ENCODE results near the gene RALGPS1. TPM values are rescaled to one million over a fixed set of nuclear protein-coding genes. Genes with fewer than 3 reads are reported as not detected.

Gene RALGPS1
- total RNA-seq, 1 experiment from 2014 or later, result 28.5 TPM

DNA sequence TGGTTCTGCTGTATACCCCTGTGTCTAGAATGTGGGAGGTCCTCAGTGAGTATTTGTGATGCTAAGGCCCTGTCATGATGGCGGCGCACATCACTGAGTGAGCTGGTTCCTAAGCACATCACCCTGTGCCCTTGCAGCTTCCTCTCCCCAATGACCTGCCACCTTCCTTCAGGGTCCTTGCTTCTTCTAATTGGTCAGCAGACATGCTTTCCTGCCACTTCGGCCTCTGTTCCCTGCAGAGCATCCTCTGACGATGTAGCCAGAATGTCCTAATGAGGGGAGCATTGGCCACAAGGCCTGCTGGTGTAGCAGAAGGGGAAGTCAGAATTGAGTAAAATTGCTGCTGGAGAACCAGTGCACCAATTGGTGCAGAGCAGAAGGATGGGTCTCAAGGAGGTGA, 238.9 kb downstream of the RALGPS1 start:
- no peaks in the 10 kb centered on the region for H3K36me3 Mint-ChIP-seq
- H3K4me3 Mint-ChIP-seq, result no peak overlapping the region
- ATAC-seq, result no peak
- no peaks in the 10 kb centered on the region for H3K9me3 Mint-ChIP-seq
- no peaks in the 10 kb centered on the region for H3K27me3 Mint-ChIP-seq (ENCODE audit: low read depth)
- no peak for TF ChIP-seq GTF2I (CRISPR knock-in tag; conservative IDR thresholded peaks at IDR 0.05)
- TF ChIP-seq ZNF232 (CRISPR knock-in tag; IDR thresholded peaks at IDR 0.05), result no peak
- no peak for TF ChIP-seq RELA (CRISPR knock-in tag; IDR thresholded peaks at IDR 0.05; ENCODE audit: borderline replicate concordance)
- TF ChIP-seq MLX (CRISPR knock-in tag; IDR thresholded peaks at IDR 0.05), result no peak
- TF ChIP-seq ZBTB21 (CRISPR knock-in tag; IDR thresholded peaks at IDR 0.05; ENCODE audit: borderline replicate concordance), result no peak
- ChIA-PET POLR2A (no interaction called here), CTCF (no interaction called here)
- DNase-seq (ENCODE audit: low spot score), result no peak
- no peaks in the 10 kb centered on the region for H3K4me1 Mint-ChIP-seq
- 0 out of 2 replicates have a peak overlapping the region, but pooled peaks have one; percentile 54 for H3K27ac Mint-ChIP-seq

GRCh38 chr9:127154003-127154389, 239.4 kb downstream of the RALGPS1 start:
- no peaks in the 10 kb centered on the region for H3K9me3 Mint-ChIP-seq
- no peaks in the 10 kb centered on the region for H3K27me3 Mint-ChIP-seq (ENCODE audit: low read depth)
- ChIA-PET POLR2A (no interaction called here), CTCF (interaction anchor here (0.6 to 1.5 kb wide), 2 partner anchors 214 to 524 kb away, joined by 5 read pairs; no protein-coding TSS in a partner anchor)
- DNase-seq (ENCODE audit: low spot score), result no peak
- no peak overlapping the region for H3K27ac Mint-ChIP-seq
- H3K4me3 Mint-ChIP-seq, result no peak overlapping the region
- H3K36me3 Mint-ChIP-seq, result no peaks in the 10 kb centered on the region
- peaks cover 1% of the 10 kb centered on the region; the same call in 1 of the 2 replicates for H3K4me1 Mint-ChIP-seq
- TF ChIP-seq HMGA2 (CRISPR knock-in tag; IDR thresholded peaks at IDR 0.05) (no peak), ARID4B (CRISPR knock-in tag; IDR thresholded peaks at IDR 0.05; ENCODE audit: borderline replicate concordance) (no peak), ESRRA (CRISPR knock-in tag; IDR thresholded peaks at IDR 0.05; ENCODE audit: borderline replicate concordance) (no peak), NR2C2 (CRISPR knock-in tag; IDR thresholded peaks at IDR 0.05) (no peak), NFYB (CRISPR knock-in tag; conservative IDR thresholded peaks at IDR 0.05; ENCODE audit: low read depth) (no peak), TP53 (CRISPR knock-in tag; IDR thresholded peaks at IDR 0.05) (no peak), ZMAT4 (CRISPR knock-in tag; IDR thresholded peaks at IDR 0.05) (no peak)
- TF ChIP-seq, protein P1, sequence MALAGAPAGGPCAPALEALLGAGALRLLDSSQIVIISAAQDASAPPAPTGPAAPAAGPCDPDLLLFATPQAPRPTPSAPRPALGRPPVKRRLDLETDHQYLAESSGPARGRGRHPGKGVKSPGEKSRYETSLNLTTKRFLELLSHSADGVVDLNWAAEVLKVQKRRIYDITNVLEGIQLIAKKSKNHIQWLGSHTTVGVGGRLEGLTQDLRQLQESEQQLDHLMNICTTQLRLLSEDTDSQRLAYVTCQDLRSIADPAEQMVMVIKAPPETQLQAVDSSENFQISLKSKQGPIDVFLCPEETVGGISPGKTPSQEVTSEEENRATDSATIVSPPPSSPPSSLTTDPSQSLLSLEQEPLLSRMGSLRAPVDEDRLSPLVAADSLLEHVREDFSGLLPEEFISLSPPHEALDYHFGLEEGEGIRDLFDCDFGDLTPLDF (CRISPR knock-in tag; IDR thresholded peaks at IDR 0.05), result no peak
- TF ChIP-seq, protein P2, sequence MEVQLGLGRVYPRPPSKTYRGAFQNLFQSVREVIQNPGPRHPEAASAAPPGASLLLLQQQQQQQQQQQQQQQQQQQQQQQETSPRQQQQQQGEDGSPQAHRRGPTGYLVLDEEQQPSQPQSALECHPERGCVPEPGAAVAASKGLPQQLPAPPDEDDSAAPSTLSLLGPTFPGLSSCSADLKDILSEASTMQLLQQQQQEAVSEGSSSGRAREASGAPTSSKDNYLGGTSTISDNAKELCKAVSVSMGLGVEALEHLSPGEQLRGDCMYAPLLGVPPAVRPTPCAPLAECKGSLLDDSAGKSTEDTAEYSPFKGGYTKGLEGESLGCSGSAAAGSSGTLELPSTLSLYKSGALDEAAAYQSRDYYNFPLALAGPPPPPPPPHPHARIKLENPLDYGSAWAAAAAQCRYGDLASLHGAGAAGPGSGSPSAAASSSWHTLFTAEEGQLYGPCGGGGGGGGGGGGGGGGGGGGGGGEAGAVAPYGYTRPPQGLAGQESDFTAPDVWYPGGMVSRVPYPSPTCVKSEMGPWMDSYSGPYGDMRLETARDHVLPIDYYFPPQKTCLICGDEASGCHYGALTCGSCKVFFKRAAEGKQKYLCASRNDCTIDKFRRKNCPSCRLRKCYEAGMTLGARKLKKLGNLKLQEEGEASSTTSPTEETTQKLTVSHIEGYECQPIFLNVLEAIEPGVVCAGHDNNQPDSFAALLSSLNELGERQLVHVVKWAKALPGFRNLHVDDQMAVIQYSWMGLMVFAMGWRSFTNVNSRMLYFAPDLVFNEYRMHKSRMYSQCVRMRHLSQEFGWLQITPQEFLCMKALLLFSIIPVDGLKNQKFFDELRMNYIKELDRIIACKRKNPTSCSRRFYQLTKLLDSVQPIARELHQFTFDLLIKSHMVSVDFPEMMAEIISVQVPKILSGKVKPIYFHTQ (CRISPR knock-in tag; IDR thresholded peaks at IDR 0.05), result no peak
- TF ChIP-seq, protein P3, sequence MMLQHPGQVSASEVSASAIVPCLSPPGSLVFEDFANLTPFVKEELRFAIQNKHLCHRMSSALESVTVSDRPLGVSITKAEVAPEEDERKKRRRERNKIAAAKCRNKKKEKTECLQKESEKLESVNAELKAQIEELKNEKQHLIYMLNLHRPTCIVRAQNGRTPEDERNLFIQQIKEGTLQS (CRISPR knock-in tag; conservative IDR thresholded peaks at IDR 0.05), result no peak
- TF ChIP-seq, protein P4, sequence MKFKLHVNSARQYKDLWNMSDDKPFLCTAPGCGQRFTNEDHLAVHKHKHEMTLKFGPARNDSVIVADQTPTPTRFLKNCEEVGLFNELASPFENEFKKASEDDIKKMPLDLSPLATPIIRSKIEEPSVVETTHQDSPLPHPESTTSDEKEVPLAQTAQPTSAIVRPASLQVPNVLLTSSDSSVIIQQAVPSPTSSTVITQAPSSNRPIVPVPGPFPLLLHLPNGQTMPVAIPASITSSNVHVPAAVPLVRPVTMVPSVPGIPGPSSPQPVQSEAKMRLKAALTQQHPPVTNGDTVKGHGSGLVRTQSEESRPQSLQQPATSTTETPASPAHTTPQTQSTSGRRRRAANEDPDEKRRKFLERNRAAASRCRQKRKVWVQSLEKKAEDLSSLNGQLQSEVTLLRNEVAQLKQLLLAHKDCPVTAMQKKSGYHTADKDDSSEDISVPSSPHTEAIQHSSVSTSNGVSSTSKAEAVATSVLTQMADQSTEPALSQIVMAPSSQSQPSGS (CRISPR knock-in tag; IDR thresholded peaks at IDR 0.05; ENCODE audit: borderline replicate concordance, low read depth), result no peak
- TF ChIP-seq, protein P5, sequence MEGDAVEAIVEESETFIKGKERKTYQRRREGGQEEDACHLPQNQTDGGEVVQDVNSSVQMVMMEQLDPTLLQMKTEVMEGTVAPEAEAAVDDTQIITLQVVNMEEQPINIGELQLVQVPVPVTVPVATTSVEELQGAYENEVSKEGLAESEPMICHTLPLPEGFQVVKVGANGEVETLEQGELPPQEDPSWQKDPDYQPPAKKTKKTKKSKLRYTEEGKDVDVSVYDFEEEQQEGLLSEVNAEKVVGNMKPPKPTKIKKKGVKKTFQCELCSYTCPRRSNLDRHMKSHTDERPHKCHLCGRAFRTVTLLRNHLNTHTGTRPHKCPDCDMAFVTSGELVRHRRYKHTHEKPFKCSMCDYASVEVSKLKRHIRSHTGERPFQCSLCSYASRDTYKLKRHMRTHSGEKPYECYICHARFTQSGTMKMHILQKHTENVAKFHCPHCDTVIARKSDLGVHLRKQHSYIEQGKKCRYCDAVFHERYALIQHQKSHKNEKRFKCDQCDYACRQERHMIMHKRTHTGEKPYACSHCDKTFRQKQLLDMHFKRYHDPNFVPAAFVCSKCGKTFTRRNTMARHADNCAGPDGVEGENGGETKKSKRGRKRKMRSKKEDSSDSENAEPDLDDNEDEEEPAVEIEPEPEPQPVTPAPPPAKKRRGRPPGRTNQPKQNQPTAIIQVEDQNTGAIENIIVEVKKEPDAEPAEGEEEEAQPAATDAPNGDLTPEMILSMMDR (IDR thresholded peaks at IDR 0.05), result no peak
- peak; percentile 43; the same call in 1 of the 2 replicates for ATAC-seq
